Parathyroid adenoma (tissue), 2 donors: ENCODE results near the gene STAC.

Experiments used
- H2AFZ ChIP-seq: fragments of 300-600 bp; sonication (generic); one replicate; pipeline ENCODE4 v1.7.0; 2017; ENCODE audit warnings: antibody characterized with exemption, mild to moderate bottlenecking
- H3K27ac ChIP-seq: fragments of 300-600 bp; sonication (generic); one replicate; pipeline ENCODE4 v1.7.0; 2017
- H3K27me3 ChIP-seq: fragments of 300-600 bp; sonication (generic); one replicate; pipeline ENCODE4 v1.7.0; 2017; ENCODE audit warnings: low read length; ENCODE audit not compliant: control insufficient read depth, insufficient read depth
- H3K36me3 ChIP-seq: fragments of 300-600 bp; sonication (generic); one replicate; pipeline ENCODE4 v1.7.0; 2017; ENCODE audit warnings: low read length; ENCODE audit not compliant: control insufficient read depth, insufficient read depth
- H3K4me1 ChIP-seq: fragments of 300-600 bp; sonication (generic); one replicate; pipeline ENCODE4 v1.7.0; 2017; ENCODE audit warnings: control low read depth
- H3K4me2 ChIP-seq: fragments of 300-600 bp; sonication (generic); one replicate; pipeline ENCODE4 v1.7.0; 2017; ENCODE audit warnings: low read length
- H3K4me3 ChIP-seq: fragments of 300-600 bp; sonication (generic); one replicate; pipeline ENCODE4 v1.7.0; 2017; ENCODE audit warnings: low read depth, low read length
- H3K79me2 ChIP-seq: fragments of 300-600 bp; sonication (generic); one replicate; pipeline ENCODE4 v1.7.0; 2017; ENCODE audit warnings: control low read depth
- H3K9ac ChIP-seq: fragments of 300-600 bp; sonication (generic); one replicate; pipeline ENCODE4 v1.7.0; 2017; ENCODE audit warnings: mild to moderate bottlenecking
- H3K9me3 ChIP-seq: fragments of 300-600 bp; sonication (generic); one replicate; pipeline ENCODE4 v1.7.0; 2017; ENCODE audit warnings: low read length; ENCODE audit not compliant: control insufficient read depth
- TF ChIP-seq, protein P1 (sequence below): fragments of 300-600 bp; sonication (generic); IDR thresholded peaks from one replicate; pipeline ENCODE4 v1.7.0; 2017; ENCODE audit warnings: antibody characterized with exemption, mild to moderate bottlenecking
- donor health status: primary hyperparathyroidism.

Gene STAC

DNA sequence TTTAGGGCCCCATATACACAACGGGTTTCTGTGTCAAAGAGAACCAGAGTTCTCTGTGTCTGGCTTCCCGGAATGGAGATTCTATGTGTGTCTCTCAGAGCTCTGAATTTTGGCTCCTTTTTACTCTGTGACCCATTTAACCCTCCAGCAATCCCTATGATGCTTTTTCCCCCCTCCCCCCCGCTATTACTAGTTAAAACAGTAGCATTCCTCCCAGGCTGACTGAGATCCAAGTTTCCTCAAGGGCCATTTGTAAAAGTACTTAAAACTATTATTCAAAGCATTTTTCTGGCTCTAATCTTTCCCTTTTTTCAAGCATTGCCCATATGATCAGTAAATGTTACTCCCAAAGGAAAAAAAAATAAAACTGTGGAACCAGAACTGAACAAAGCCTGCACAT is 6.6 kb upstream of the STAC start:
- H3K4me3 ChIP-seq = no peak overlapping the region

DNA sequence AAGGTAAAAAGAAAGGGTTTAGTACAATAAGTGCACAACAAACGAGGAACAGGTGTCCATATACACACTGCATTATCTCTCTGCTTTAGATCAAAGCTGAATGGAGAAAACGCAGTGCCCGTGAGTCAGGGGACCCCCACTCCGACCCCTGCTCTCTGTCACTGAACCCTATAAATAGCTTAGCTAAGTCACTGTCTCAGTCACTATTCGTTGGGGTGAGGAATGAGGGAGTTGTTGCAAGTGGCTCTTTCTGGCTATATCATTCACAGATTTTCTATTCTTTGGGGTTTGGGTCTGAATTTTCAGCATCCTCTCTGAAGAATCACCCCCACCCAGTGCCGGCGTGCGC is 458 bp upstream of the STAC start:
- H3K4me3 ChIP-seq = peak overlapping the region; percentile 51

More for the DNA sequence above, 6.6 kb upstream of the STAC start:
- Histone ChIP-seq H3K4me2 (no peak overlapping the region), H3K36me3 (no peaks in the 10 kb centered on the region), H3K4me1 (no peaks in the 10 kb centered on the region), H3K9ac (no peak overlapping the region), H3K27ac (no peak overlapping the region), H3K9me3 (no peaks in the 10 kb centered on the region), H3K79me2 (no peaks in the 10 kb centered on the region), H2AFZ (no peak overlapping the region), H3K27me3 (no peaks in the 10 kb centered on the region)
- TF ChIP-seq, protein P1, sequence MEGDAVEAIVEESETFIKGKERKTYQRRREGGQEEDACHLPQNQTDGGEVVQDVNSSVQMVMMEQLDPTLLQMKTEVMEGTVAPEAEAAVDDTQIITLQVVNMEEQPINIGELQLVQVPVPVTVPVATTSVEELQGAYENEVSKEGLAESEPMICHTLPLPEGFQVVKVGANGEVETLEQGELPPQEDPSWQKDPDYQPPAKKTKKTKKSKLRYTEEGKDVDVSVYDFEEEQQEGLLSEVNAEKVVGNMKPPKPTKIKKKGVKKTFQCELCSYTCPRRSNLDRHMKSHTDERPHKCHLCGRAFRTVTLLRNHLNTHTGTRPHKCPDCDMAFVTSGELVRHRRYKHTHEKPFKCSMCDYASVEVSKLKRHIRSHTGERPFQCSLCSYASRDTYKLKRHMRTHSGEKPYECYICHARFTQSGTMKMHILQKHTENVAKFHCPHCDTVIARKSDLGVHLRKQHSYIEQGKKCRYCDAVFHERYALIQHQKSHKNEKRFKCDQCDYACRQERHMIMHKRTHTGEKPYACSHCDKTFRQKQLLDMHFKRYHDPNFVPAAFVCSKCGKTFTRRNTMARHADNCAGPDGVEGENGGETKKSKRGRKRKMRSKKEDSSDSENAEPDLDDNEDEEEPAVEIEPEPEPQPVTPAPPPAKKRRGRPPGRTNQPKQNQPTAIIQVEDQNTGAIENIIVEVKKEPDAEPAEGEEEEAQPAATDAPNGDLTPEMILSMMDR = no peak

DNA sequence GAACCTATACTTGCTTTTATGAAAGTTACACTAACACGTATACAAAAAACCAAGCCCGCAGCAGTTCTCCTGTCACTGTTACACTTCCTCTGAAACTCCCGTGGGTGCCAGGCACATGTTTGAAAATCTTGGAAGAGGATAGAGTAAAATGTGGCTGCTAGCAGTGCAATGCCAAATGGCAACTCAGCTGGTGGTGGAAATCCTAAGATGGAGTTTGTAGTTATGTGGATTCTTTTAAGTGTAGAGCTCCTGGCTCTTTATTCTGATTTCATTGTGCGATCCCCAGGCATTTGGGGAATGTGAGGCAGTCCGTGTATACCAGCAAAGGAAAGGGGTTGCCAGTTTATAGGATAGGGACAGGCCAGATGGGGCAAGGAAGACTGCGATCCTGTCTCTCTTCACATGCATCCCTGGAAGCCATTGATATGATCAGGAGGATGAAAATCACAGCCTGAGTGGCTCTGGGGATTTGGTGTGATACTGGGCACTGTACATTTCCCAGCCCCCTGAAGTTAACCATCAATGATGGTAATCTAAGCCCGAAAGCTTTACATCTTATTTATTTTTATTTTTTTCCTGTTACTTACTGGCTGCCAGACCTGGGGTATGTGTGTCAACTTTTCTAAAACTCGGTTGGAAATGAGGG is 1.1 kb downstream of the STAC start:
- TF ChIP-seq, protein P1 = no peak
- Histone ChIP-seq H3K9me3 (no peaks in the 10 kb centered on the region), H3K27me3 (no peaks in the 10 kb centered on the region), H3K9ac (no peak overlapping the region), H3K79me2 (no peaks in the 10 kb centered on the region), H2AFZ (peak overlapping the region; percentile 83), H3K36me3 (no peaks in the 10 kb centered on the region), H3K27ac (no peak overlapping the region), H3K4me2 (no peak overlapping the region), H3K4me3 (peak overlapping the region; percentile 51), H3K4me1 (peaks cover 4% of the 10 kb centered on the region)

More for the DNA sequence above, 458 bp upstream of the STAC start:
- Histone ChIP-seq H3K9me3 (no peaks in the 10 kb centered on the region), H3K9ac (no peak overlapping the region), H2AFZ (peak overlapping the region; percentile 83), H3K27ac (no peak overlapping the region), H3K79me2 (no peaks in the 10 kb centered on the region), H3K4me2 (peak overlapping the region; percentile 71), H3K36me3 (no peaks in the 10 kb centered on the region), H3K4me1 (peaks cover 4% of the 10 kb centered on the region), H3K27me3 (no peaks in the 10 kb centered on the region)
- TF ChIP-seq, protein P1 = no peak

DNA sequence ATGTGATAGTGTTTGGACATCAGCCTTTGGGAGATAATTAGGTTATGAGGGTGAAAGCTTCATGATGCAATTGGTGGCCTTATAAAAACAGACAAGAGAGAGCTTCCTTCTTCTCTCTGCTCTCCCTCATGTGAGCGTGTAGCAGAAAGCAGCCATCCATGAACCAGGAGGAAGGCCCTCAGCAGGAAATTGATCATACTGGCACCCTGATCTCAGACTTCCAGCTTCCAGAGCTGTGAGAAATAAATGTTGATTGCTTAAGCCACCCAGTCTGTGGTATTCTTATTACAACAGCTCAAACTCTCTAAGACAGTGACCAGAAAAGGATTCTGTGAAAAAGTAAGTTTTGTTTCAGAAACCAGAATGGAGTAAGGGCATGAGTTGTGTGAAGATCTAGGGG is 13.3 kb downstream of the STAC start:
- H3K79me2 ChIP-seq = no peaks in the 10 kb centered on the region

More for the DNA sequence above, 13.3 kb downstream of the STAC start:
- no peaks in the 10 kb centered on the region for H3K27me3 ChIP-seq
- H3K9ac ChIP-seq = no peak overlapping the region
- H3K9me3 ChIP-seq = no peaks in the 10 kb centered on the region
- peaks cover 24% of the 10 kb centered on the region for H3K4me1 ChIP-seq
- peak overlapping the region; percentile 31 for H2AFZ ChIP-seq
- TF ChIP-seq, protein P1 = no peak
- H3K4me3 ChIP-seq = no peak overlapping the region
- H3K4me2 ChIP-seq = no peak overlapping the region
- H3K27ac ChIP-seq = peak overlapping the region; percentile 61
- no peaks in the 10 kb centered on the region for H3K36me3 ChIP-seq
